HL-60 (cell line): ENCODE results near the gene CHSY1.
A peak's percentile ranks its signal among the peaks of the same experiment; 100 is the strongest.

ENCODE experiments used
- DNase-seq, 2 experiments: peaks; one replicate each; pipeline ENCODE4 v3.0.0-alpha.2; 2010 to 2020; ENCODE audit warnings: low read depth in 1 of 2, low spot score in 1 of 2
- H3K27ac ChIP-seq: fragments of 250-450 bp; sonication (Bioruptor Pico); replicated peaks from 2 replicates; pipeline ENCODE4 v1.5.1; 2020; ENCODE audit warnings: mild to moderate bottlenecking, moderate library complexity
- H3K27me3 ChIP-seq: fragments of 250-450 bp; sonication (Bioruptor Pico); 2 replicates; pipeline ENCODE4 v1.5.1; 2021; ENCODE audit warnings: mild to moderate bottlenecking, moderate library complexity; ENCODE audit not compliant: insufficient read depth, poor library complexity, severe bottlenecking
- H3K4me3 ChIP-seq: replicated peaks from 2 replicates; pipeline ENCODE4 v1.5.1; 2011; ENCODE audit warnings: mild to moderate bottlenecking, control low read depth, low read length; ENCODE audit not compliant: insufficient read depth
- GABPA ChIP-seq: IDR thresholded peaks from 2 replicates; pipeline ENCODE4 v1.6.1; 2012; ENCODE audit warnings: low read depth
- POLR2AphosphoS5 ChIP-seq: IDR thresholded peaks from 2 replicates; pipeline ENCODE4 v1.6.1; 2012; ENCODE audit warnings: low read depth
- SPI1 ChIP-seq: IDR thresholded peaks from 2 replicates; pipeline ENCODE4 v1.6.1; 2012; ENCODE audit warnings: low read depth, mild to moderate bottlenecking, borderline replicate concordance
- TF ChIP-seq, protein P1 (sequence below): IDR thresholded peaks from 2 replicates; pipeline ENCODE4 v1.6.1; 2012; ENCODE audit warnings: low read depth; ENCODE audit not compliant: insufficient replicate concordance
- TF ChIP-seq, protein P2 (sequence below): IDR thresholded peaks from one replicate; pipeline ENCODE4 v1.5.1; 2011; ENCODE audit warnings: low read length, control low read depth, inconsistent platforms; ENCODE audit not compliant: insufficient read depth

CHSY1 gene

DNA sequence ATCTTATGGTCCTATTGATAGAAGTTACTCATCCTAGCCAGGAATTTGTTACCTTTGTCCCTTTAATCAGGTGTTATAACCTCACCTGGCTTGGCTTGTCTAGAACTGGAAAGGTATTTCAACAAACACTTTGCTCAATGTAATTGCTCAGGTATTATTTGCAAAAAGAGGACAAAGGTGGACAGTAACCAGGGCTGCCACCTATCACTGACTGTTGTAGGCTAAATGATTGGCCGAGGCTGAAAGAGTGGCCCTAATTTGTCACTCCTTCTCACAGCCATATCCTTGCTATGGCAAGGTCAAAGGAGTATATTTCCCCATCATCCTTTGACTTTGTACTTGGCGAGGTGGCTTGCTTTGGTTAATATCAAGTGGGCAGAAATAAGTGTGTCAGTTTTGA lies 28.2 kb upstream of the CHSY1 start:
- no peak for DNase-seq
- Histone ChIP-seq H3K27me3 (no peaks in the 10 kb centered on the region), H3K27ac (no peak overlapping the region), H3K4me3 (no peak overlapping the region)
- TF ChIP-seq GABPA: no peak
- TF ChIP-seq POLR2AphosphoS5: no peak
- TF ChIP-seq, protein P1, sequence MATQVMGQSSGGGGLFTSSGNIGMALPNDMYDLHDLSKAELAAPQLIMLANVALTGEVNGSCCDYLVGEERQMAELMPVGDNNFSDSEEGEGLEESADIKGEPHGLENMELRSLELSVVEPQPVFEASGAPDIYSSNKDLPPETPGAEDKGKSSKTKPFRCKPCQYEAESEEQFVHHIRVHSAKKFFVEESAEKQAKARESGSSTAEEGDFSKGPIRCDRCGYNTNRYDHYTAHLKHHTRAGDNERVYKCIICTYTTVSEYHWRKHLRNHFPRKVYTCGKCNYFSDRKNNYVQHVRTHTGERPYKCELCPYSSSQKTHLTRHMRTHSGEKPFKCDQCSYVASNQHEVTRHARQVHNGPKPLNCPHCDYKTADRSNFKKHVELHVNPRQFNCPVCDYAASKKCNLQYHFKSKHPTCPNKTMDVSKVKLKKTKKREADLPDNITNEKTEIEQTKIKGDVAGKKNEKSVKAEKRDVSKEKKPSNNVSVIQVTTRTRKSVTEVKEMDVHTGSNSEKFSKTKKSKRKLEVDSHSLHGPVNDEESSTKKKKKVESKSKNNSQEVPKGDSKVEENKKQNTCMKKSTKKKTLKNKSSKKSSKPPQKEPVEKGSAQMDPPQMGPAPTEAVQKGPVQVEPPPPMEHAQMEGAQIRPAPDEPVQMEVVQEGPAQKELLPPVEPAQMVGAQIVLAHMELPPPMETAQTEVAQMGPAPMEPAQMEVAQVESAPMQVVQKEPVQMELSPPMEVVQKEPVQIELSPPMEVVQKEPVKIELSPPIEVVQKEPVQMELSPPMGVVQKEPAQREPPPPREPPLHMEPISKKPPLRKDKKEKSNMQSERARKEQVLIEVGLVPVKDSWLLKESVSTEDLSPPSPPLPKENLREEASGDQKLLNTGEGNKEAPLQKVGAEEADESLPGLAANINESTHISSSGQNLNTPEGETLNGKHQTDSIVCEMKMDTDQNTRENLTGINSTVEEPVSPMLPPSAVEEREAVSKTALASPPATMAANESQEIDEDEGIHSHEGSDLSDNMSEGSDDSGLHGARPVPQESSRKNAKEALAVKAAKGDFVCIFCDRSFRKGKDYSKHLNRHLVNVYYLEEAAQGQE: no peak
- no peak for TF ChIP-seq SPI1
- TF ChIP-seq, protein P2, sequence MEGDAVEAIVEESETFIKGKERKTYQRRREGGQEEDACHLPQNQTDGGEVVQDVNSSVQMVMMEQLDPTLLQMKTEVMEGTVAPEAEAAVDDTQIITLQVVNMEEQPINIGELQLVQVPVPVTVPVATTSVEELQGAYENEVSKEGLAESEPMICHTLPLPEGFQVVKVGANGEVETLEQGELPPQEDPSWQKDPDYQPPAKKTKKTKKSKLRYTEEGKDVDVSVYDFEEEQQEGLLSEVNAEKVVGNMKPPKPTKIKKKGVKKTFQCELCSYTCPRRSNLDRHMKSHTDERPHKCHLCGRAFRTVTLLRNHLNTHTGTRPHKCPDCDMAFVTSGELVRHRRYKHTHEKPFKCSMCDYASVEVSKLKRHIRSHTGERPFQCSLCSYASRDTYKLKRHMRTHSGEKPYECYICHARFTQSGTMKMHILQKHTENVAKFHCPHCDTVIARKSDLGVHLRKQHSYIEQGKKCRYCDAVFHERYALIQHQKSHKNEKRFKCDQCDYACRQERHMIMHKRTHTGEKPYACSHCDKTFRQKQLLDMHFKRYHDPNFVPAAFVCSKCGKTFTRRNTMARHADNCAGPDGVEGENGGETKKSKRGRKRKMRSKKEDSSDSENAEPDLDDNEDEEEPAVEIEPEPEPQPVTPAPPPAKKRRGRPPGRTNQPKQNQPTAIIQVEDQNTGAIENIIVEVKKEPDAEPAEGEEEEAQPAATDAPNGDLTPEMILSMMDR: no peak

DNA sequence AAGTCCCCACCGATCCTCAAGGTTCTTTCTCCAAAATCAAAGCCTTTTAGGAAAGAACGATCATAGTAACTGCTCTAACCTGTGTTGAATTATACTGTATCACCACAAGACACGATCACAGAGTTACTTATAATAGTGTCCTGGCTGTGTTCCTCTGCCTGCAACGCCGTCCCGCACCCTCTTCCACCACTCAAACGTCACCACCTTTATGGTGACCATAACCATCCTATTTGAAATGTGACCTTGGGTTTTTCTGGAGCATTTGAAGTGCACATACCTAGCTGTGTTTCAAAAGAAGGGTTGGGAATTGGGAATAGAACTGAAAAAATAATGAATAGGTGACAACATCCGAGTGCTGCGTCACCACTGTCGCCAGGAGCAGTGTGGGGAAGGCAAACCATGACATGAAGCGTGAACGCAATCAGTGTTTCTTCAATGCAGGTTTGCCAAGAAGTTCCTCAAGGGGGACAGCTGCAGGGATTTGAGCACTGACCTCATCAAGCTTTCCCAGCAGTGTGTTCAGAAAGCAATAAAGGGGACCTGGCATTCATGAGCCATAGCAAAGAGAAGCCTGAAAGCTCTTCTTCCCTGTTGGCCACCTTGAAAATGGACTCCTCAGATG lies 26.2 kb upstream of the CHSY1 start:
- no peak overlapping the region for H3K27ac ChIP-seq
- H3K4me3 ChIP-seq: peak overlapping the region; percentile 33; the same call in 1 of the 2 replicates
- DNase-seq: no peak
- H3K27me3 ChIP-seq: no peaks in the 10 kb centered on the region
- no peak for TF ChIP-seq SPI1
- no peak for TF ChIP-seq POLR2AphosphoS5
- TF ChIP-seq GABPA: no peak
- TF ChIP-seq, protein P1: no peak

DNA sequence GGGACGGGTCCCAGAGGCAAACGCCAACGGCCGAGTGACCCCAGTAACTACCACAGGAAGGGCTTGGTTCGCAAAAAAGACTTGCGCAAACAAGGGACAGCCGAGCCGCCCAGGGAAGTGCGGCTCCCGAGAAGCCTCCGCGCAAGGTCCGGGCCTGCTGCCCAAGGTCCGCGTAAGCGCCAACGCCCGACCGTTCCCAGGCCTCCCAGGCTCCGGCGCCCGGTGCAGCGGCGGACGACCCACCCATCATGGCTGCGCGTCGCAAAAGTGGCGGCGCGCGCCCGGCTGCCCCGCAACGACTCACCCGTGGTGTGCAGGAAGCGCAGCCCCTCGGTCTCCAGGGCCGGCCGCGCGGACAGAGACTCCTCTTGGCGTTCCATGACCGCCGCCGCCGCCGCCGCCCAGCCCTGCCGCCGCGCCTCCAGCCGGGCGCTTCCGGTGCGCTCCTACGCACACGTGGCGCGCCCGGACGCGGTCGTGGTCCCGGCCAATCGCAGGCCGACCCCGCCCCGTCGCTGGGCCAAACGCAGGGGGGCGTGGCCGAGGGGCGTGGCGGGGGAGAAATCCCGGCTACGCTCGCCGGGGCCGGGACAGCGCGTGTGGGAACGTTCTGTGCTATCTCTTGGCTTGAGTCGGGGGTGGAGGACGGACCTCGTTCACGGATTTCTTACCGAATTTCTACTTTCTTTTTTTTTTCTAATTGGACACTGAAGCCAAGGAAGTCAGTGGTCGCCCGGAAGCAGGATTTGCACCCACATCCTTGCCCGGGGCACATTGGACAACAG lies 25.4 kb upstream of the CHSY1 start, which contains the start of gene SELENOS:
SELENOS (minus strand) TSS at position 448 of the 785 bp plus-strand sequence; CDS start at position 380, 68 bp downstream.
- H3K4me3 ChIP-seq: peak within 1 kb of the TSS; percentile 90
- DNase-seq: peak; percentile 76 to 78
- H3K27ac ChIP-seq: peak within 1 kb of the TSS; percentile 76
- no peaks in the 10 kb centered on the region for H3K27me3 ChIP-seq
- no peak; the same call in 1 of the 2 replicates for TF ChIP-seq POLR2AphosphoS5
- no peak for TF ChIP-seq SPI1
- TF ChIP-seq, protein P2: no peak
- TF ChIP-seq, protein P1: no peak
- no peak for TF ChIP-seq GABPA
